ENCODE measurements around the gene WDR89.
"Not testable (repeated sequence)": the region's sequence is repeated elsewhere in the genome, so short reads cannot be mapped to it uniquely, and the experiment has no call there.

The WDR89 gene

GRCh38 chr14:63598807-63599206 lies 42.9 kb downstream of the WDR89 start:
- in situ Hi-C loops (cut with MboI; ENCODE audit: low sequenced_read_pairs) = no loop called here

- in situ Hi-C loops (cut with MboI; ENCODE audit: low sequenced_read_pairs) = no loop called here
These were observed 44.5 kb downstream of the WDR89 start for GRCh38 chr14:63596998-63597658.

GRCh38 chr14:63594455-63595372 lies 47.0 kb downstream of the WDR89 start:
- in situ Hi-C loops (cut with MboI; ENCODE audit: low sequenced_read_pairs) = no loop called here

- in situ Hi-C loops (cut with MboI; ENCODE audit: low sequenced_read_pairs) = not testable (repeated sequence)
These were observed 58.6 kb downstream of the WDR89 start for GRCh38 chr14:63583046-63583445.

GRCh38 chr14:63581491-63581890 lies 60.2 kb downstream of the WDR89 start:
- in situ Hi-C loops (cut with MboI; ENCODE audit: low sequenced_read_pairs) = no loop called here

GRCh38 chr14:63578300-63578699 lies 63.4 kb downstream of the WDR89 start:
- in situ Hi-C loops (cut with MboI; ENCODE audit: low sequenced_read_pairs) = no loop called here

GRCh38 chr14:63573581-63573980 lies 68.1 kb downstream of the WDR89 start:
- in situ Hi-C loops (cut with MboI; ENCODE audit: low sequenced_read_pairs) = no loop called here

- in situ Hi-C loops (cut with MboI; ENCODE audit: low sequenced_read_pairs) = no loop called here
These were observed 76.2 kb downstream of the WDR89 start for GRCh38 chr14:63565448-63565847.

- in situ Hi-C loops (cut with MboI; ENCODE audit: low sequenced_read_pairs) = no loop called here
These were observed 77.4 kb downstream of the WDR89 start for GRCh38 chr14:63564318-63564717.

- in situ Hi-C loops (cut with MboI; ENCODE audit: low sequenced_read_pairs) = no loop called here
These were observed 78.2 kb downstream of the WDR89 start for GRCh38 chr14:63563370-63564026.

- in situ Hi-C loops (cut with MboI; ENCODE audit: low sequenced_read_pairs) = no loop called here
These were observed 79.3 kb downstream of the WDR89 start for GRCh38 chr14:63562405-63562804.

- in situ Hi-C loops (cut with MboI; ENCODE audit: low sequenced_read_pairs) = no loop called here
These were observed 86.1 kb downstream of the WDR89 start for GRCh38 chr14:63555572-63555971.

- in situ Hi-C loops (cut with MboI; ENCODE audit: low sequenced_read_pairs) = no loop called here
These were observed 90.3 kb downstream of the WDR89 start for GRCh38 chr14:63551332-63551731.

GRCh38 chr14:63547798-63548335 lies 93.8 kb downstream of the WDR89 start:
- in situ Hi-C loops (cut with MboI; ENCODE audit: low sequenced_read_pairs) = no loop called here
